Astrocyte of the spinal cord (primary cell): Measurements from ENCODE around the gene ZDHHC6.
"Not testable (repeated sequence)": the region's sequence is repeated elsewhere in the genome, so short reads cannot be mapped to it uniquely, and the experiment has no call there.

ENCODE experiments used
- DNase-seq: peaks from one replicate; pipeline ENCODE4 v3.0.0; 2011; ENCODE audit warnings: low read depth, low spot score
- H3K4me3 ChIP-seq: 2 replicates; pipeline ENCODE4 v1.5.1; 2011; ENCODE audit warnings: low read depth, mild to moderate bottlenecking, low read length, moderate library complexity
- in situ Hi-C: cut with HindIII; loops from 2 replicates; pipeline ENCODE4 v1.10.0; 2017; ENCODE audit warnings: low sequenced_read_pairs
- TF ChIP-seq, protein P1 (sequence below): IDR thresholded peaks from 2 replicates; pipeline ENCODE4 v1.5.1; 2012; ENCODE audit warnings: low read depth, mild to moderate bottlenecking, low read length, inconsistent platforms

ZDHHC6 gene

DNA sequence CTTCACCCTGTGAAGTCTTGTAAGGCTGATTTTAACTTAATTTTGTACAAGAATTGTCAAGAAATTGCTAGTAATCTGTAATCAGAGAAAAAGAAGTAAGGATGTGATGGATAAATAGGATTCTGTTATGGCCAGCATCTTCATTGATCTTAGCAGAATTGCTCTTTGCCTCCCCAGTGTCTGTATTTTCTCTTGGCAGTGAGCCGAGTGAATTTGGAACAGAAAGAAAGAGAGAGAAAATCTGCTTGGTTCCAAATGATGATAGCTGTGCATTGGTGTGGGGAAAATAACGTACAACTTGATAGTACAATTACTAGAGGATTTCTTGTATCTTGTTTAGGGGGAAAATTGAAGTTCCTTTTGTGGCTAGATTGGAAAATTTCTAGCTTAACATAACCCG, 34.9 kb upstream of the ZDHHC6 start:
- in situ Hi-C loops: no loop called here
- TF ChIP-seq, protein P1, sequence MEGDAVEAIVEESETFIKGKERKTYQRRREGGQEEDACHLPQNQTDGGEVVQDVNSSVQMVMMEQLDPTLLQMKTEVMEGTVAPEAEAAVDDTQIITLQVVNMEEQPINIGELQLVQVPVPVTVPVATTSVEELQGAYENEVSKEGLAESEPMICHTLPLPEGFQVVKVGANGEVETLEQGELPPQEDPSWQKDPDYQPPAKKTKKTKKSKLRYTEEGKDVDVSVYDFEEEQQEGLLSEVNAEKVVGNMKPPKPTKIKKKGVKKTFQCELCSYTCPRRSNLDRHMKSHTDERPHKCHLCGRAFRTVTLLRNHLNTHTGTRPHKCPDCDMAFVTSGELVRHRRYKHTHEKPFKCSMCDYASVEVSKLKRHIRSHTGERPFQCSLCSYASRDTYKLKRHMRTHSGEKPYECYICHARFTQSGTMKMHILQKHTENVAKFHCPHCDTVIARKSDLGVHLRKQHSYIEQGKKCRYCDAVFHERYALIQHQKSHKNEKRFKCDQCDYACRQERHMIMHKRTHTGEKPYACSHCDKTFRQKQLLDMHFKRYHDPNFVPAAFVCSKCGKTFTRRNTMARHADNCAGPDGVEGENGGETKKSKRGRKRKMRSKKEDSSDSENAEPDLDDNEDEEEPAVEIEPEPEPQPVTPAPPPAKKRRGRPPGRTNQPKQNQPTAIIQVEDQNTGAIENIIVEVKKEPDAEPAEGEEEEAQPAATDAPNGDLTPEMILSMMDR: no peak
- no peak overlapping the region for H3K4me3 ChIP-seq
- DNase-seq: no peak

DNA sequence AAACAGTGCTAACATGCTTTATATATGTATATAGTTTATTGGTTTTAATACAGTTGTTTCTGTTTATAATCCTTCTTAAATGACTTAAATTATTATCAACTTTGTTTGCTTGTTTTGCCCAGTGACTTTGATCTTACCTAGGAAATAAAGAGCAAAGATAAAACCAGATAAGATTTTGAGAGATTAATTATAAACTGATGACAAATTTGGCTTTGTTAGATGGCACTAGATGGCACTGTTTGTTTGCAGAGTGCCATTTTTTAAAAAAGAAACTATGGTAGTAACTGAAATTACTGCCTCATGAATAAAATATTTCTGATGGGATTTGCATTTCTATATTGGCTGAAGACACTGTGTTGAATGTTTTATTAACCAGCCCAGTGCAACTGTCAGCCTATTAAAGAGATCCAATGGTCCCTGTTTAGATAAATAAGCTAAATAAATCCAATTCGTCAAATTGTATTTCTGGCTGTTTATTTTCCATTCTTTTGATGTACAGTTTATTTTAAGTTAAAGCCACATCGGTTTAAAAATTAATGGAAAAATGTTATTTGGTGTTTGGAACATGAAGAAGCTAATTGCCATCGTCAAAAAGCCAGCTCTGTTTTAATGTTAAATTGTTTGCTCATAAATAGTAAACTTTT, 29.0 kb upstream of the ZDHHC6 start:
- TF ChIP-seq, protein P1: peak; percentile 47
- no peak overlapping the region for H3K4me3 ChIP-seq
- DNase-seq: peak; percentile 28
- in situ Hi-C loops: no loop called here

DNA sequence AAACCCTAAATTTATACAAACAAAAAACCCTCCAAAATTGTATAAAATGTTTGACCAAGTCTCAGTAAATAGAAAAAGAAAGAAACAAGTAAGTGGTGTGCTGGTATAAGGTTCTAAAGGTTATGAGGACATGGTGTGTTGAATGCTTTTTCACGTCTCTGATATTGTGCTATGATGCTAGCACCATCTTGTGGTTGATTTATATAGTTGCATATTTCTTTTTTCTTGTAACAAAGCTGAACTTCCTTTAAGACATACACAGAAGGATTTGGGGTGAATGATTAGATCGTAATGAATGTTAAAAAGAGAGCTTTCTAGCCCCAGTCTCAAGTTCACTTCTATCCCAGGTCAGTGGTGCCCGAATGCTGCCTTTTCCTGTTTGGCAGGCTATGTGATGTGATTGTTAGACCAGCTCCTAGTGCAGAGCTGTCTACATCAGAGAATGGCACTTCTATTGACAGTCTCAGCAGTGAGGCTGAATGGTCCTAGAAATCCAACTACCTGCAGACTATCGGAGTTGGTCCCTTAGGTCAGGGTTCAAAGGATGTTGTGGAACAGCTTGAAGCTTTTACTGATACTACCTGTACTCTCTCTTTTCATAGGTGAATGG, 25.3 kb upstream of the ZDHHC6 start:
- peak; percentile 58 for DNase-seq
- in situ Hi-C loops: no loop called here
- TF ChIP-seq, protein P1: peak; percentile 60
- no peak overlapping the region for H3K4me3 ChIP-seq

DNA sequence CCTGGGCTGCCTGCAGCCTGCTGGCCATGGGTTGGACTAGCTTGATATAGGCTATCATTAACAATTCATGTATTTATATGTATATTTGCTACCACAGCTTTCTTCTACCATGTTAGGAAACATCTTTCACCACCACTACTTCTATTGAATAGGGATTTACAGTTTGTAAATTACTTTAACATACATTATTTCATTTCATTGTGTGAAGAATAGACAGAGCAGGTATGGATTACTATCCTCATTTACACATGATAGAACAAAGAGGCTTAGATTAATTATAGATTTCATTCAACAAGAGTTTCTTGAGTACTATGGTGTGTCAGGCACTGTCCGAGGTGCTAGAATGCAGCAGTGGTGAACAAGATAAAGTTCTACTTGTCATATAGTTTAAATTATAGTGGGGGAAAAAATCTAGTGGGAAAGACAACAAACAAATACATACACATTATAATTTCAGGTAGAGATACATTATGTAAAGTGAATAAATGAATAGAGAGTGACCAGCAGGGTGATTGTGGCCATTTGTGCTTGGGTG, 20.9 kb upstream of the ZDHHC6 start:
- in situ Hi-C loops: no loop called here
- TF ChIP-seq, protein P1: no peak
- DNase-seq: no peak
- no peak overlapping the region for H3K4me3 ChIP-seq

DNA sequence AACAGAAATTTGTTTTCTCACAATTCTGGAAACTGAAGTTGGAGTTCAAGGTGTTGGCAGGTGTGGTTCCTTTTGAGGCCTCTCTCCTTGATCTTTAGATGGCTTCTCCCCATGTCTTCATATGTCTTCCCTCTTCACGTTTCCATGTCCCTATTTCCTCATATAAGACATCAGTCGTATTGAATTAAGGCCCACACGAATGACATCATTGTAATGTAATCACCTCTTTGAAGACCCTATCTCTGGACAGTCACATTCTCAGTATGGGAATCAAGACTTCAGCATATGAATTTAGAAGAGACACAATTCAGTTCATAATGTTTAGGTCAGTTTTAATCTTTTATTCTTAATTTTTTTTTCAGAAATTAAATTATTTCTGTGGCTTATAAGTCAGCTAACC, 20.1 kb upstream of the ZDHHC6 start:
- TF ChIP-seq, protein P1: no peak
- in situ Hi-C loops: no loop called here
- DNase-seq: no peak
- no peak overlapping the region for H3K4me3 ChIP-seq

DNA sequence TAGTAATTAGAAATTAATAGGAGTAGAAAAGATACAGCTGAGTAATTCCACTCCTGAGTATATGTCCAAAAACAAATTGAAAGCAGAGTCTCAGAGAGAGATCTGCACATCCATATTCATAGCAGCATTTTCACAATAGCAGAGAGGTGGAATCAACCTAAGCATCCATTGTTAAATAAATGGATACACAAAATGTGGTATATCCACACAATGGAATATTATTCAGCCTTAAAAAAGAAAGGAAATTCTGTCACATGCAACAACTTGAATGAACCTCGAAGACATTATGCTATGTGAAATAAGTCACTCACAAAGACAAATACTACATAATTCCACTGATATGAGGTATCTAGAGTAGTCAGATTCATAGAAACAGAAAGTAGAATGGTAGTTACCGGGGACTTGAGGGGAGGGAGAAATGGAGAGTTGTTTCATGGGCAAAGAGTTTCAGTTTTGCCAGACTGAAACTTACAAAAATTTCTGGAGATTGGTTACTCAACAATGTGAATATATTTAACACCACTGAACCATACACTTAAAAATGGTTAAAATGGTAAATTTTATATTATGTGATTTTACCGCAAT, 18.7 kb upstream of the ZDHHC6 start:
- TF ChIP-seq, protein P1: no peak
- no peak for DNase-seq
- no peak overlapping the region for H3K4me3 ChIP-seq
- in situ Hi-C loops: no loop called here

DNA sequence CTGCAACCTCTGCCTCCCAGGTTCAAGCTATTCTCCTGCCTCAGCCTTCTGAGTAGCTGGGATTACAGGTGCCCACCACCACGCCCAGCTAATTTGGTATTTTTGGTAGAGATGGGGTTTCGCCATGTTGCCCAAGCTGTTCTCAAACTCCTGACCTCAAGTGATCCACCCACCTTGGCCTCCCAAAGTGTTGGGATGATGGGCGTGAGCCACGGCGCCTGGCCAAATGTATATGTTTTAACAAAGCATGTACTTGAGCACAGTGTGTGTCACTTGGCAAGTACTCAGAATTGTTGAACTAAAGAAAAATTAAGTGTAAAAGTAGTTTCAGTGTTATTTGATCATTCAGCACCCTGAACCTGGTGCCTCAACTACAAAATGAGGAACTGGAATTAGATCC, 17.4 kb upstream of the ZDHHC6 start:
- in situ Hi-C loops, DNase-seq, H3K4me3 ChIP-seq: not testable (repeated sequence)
